ENCODE measurements around the gene PLEKHH1.
"Not testable (repeated sequence)": the region's sequence is repeated elsewhere in the genome, so short reads cannot be mapped to it uniquely, and the experiment has no call there.

PLEKHH1 gene

GRCh38 chr14:67584978-67585377, 51.9 kb downstream of the PLEKHH1 start:
- DNase-seq: no peak

- no peak for DNase-seq
These were observed 53.3 kb downstream of the PLEKHH1 start for GRCh38 chr14:67586369-67586768.

GRCh38 chr14:67589204-67589770, 56.2 kb downstream of the PLEKHH1 start:
- no peak for DNase-seq

- DNase-seq: not testable (repeated sequence)
These were observed 60.6 kb downstream of the PLEKHH1 start for GRCh38 chr14:67593650-67594049.

GRCh38 chr14:67595392-67595791, 62.3 kb downstream of the PLEKHH1 start:
- DNase-seq: no peak

GRCh38 chr14:67599698-67600561, 66.8 kb downstream of the PLEKHH1 start, which contains the start of gene PIGH:
Gene PIGH (minus strand): TSS chr14:67600268. CDS start chr14:67600203, 65 bp downstream.
- peak; percentile 93 to 95 for DNase-seq

GRCh38 chr14:67600562-67600974, 67.5 kb downstream of the PLEKHH1 start:
- not testable (repeated sequence) for DNase-seq

GRCh38 chr14:67602076-67602475, 69.0 kb downstream of the PLEKHH1 start:
- no peak for DNase-seq

- DNase-seq: no peak
These were observed 70.0 kb downstream of the PLEKHH1 start for GRCh38 chr14:67602995-67603545.

- no peak for DNase-seq
These were observed 74.6 kb downstream of the PLEKHH1 start for GRCh38 chr14:67607646-67608045.

GRCh38 chr14:67609642-67610310, 76.7 kb downstream of the PLEKHH1 start:
- DNase-seq: no peak

- no peak for DNase-seq
These were observed 77.4 kb downstream of the PLEKHH1 start for GRCh38 chr14:67610491-67610890.

GRCh38 chr14:67618617-67619063, 85.5 kb downstream of the PLEKHH1 start:
- DNase-seq: no peak

GRCh38 chr14:67619446-67620216, 86.5 kb downstream of the PLEKHH1 start, which contains the start of gene ARG2:
Gene ARG2 (plus strand): TSS chr14:67619920. CDS start chr14:67619978, 58 bp downstream.
- DNase-seq: peak; percentile 94 to 98

GRCh38 chr14:67620217-67620785, 87.2 kb downstream of the PLEKHH1 start:
- DNase-seq: no peak

- DNase-seq: peak in 1 of 2 donors; percentile 9
These were observed 89.6 kb downstream of the PLEKHH1 start for GRCh38 chr14:67622675-67623074.

GRCh38 chr14:67623114-67623513, 90.0 kb downstream of the PLEKHH1 start:
- DNase-seq: no peak

- DNase-seq: not testable (repeated sequence)
These were observed 93.0 kb downstream of the PLEKHH1 start for GRCh38 chr14:67626131-67626530.

- no peak for DNase-seq
These were observed 94.4 kb downstream of the PLEKHH1 start for GRCh38 chr14:67627519-67627918.

GRCh38 chr14:67630186-67630585, 97.1 kb downstream of the PLEKHH1 start:
- no peak for DNase-seq

- DNase-seq: no peak
These were observed 97.8 kb downstream of the PLEKHH1 start for GRCh38 chr14:67630938-67631337.

Data from stimulated activated CD4-positive, alpha-beta T cell treated with anti-CD3 and anti-CD28 coated beads, Interleukin-2, amount 100 ng/mL, for 48 hours (primary cell).